NCI-H1048 (cell line): Measurements from ENCODE around the gene HSPG2.
"Not testable (repeated sequence)": the region's sequence is repeated elsewhere in the genome, so short reads cannot be mapped to it uniquely, and the experiment has no call there.

Source experiments
- DNase-seq: peaks from one replicate; lab custom pipeline; 2025; lab: John Stamatoyannopoulos, UW

The HSPG2 gene

GRCh38 chr1:21955501-21956281 is 18.6 kb upstream of the HSPG2 start:
- DNase-seq = no peak

DNA sequence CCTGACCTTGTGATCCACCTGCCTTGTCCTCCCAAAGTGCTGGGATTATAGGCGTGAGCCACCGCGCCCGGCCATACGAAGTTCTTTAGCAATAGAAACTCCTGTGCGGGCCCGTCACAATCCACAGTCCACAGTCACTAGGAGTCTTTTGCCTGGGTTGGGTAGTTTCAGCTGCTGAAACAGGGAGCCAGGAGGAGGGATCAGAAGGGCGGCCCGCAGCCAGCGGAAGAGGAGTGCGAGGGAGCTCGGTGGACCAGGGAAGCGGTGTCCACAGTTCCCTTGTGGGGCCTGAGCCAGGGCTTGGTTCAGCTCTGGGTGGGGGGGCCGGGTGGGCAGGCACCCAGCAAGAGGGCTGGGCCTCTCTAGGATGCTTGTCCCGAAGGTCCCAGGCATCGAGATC is 17.9 kb upstream of the HSPG2 start:
- no peak for DNase-seq

DNA sequence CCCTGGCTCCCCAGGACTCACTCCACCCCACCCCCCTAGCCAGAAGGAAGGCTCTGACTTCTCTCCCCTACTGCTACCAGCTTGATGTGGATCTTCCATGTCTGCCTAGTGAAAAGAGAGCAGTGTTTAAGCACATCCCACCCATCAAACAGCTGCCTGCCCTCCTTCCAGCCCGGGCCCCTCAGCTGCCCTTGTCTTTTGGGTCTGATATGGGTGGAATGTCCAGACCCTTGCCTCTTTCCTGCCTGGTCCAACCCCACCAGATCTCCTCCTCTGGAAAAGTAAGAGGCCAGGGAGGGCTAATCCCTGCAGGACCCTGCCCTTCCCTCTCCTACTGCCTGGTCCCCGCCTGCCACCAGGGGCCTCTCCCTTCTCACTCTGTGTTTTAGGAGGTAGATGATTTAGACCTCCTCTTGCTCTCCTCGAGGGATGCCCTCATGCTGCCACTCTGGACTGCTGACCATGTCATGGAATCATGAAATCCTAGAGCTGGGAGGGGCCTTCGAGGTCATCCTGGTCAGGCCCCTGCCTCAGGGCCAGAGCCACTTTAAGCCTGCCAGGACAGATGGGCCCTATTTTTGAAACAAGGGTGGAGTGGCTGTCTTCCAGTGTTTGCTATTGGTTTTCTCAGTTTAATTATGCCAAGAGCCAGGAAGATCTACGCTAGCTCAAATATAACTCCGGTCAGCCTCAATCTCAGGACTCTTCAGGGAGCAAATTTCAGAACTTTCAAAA is 15.8 kb upstream of the HSPG2 start:
- no peak for DNase-seq

DNA sequence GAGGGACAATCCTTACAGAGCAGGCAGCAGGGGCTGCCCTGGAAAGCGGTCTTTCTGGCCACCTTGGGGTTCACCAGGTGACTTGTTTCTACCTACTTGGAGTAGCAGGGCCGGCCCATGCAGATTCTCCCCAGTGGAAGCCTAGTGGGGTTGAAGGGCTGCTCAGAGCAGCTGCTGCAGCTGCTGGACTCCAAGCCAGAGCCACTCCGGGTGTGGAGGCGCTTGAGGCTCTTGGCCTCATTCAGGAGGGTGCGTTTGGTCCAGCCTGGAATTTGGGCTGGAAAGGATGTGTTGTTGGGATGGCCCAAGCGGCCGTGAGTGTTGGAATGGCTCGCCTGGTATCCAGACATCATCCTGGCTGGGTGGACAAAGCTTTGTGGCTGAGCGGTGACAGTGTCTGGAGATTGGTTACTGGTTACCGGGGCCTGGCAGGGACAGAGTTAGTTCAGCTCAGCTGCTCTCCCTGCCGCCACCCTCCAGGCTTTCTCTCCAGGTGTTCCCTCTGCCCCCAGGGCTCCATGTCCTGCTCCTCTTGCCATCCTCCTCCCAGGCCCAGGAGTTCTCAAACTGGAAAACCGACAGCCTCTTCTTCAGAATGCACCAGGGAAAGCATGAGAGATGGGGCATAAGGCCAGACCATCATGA is 14.2 kb upstream of the HSPG2 start:
- DNase-seq = no peak

GRCh38 chr1:21950734-21951133 is 13.6 kb upstream of the HSPG2 start:
- no peak for DNase-seq

DNA sequence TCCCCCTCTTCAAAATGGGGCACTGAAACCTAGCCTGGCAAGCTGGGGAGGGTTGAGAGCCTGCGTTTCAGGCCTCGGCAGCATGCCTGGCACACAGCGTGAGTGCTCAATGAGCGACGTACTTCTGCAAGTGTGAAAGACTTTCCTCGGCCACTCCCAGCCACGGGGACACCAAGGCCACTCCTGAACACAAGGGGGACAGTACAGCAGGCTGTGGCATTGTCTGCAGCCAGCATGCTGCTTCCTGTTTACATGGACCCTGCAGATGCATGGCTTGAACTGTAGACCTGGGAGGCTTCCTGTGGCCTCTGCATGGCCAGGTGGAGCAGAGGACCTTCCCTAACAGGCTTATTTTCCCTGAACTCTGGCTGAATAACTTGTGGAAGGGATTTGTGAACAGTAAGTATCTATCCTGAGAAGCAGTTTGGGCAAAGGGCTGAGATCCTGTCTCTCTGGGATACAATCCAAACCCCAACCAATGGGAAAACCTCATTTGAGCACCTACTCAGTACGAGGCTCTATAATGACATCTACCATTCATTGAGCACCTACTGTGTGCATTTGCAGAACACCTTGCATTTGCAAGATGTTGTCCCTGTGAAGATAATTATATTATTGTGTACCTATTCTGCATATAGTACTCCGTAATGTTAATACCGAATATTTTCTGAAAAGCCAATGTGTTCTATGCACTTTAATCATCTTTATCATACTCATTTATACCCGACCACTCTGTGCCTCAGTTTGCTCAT is 9.9 kb upstream of the HSPG2 start:
- no peak for DNase-seq

GRCh38 chr1:21944733-21945073 is 7.6 kb upstream of the HSPG2 start:
- no peak for DNase-seq

- DNase-seq = not testable (repeated sequence)
Observed at GRCh38 chr1:21942959-21943640, 6.0 kb upstream of the HSPG2 start.

- no peak for DNase-seq
Observed at GRCh38 chr1:21942464-21942863, 5.4 kb upstream of the HSPG2 start.

DNA sequence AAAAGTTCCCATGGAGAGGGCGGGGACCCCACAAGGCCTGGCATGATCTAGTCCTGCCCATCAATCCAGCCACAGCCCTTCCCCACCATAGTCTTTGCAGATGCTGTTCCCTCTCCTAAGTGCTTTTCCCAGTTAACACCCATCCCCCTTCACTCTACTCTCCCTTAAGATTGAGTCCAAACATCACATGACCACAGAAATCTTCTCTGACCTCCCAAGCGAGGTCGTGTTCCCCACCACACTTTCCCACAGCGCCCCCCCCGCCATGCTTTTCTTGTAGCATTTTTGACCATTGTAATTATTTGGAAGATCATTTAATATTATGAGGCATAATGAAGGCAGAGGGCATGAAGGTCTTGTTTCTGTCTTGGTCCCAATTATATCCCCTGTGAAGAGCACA is 4.3 kb upstream of the HSPG2 start:
- DNase-seq = no peak

- no peak for DNase-seq
Observed at GRCh38 chr1:21940492-21940891, 3.4 kb upstream of the HSPG2 start.

- no peak for DNase-seq
Observed at GRCh38 chr1:21939650-21940374, 2.7 kb upstream of the HSPG2 start.

DNA sequence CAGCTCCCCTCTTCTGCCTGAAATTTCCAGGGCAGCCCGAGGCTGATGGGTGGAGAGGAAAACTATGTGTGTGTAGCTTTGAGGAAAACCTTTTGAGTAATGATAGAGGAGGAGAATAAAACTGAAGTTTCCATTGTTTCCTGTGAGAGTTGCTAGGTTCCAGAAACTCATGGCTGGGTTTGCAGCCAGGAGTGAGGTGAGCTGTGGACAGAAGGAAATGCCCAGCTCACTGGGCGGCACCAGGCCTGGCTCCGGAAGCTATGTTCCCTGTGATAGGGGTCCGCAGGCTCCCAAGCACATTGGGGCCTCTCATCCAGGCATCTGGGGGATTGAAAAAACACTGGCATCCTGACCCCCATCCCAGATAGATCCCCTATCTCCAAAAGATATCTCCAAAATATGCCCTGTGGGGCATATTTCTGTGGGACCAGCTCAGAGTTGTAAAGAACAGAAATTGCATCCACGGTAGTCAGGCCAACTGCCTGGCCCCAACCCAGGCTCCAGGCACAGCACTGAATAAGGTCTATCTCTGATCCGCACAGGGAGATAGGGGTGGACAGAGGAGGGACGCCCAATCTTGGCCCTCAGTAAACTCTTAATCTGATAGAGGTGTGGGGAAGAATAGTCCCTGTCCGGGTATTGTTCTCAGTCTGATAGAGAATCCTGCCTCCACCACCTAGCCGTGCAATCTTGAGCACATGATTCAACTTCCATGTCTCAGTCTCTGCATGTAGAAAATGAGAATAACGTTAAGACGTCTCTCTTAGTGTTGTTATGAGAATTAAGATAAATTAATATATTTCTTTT is 1.8 kb upstream of the HSPG2 start:
- no peak for DNase-seq

DNA sequence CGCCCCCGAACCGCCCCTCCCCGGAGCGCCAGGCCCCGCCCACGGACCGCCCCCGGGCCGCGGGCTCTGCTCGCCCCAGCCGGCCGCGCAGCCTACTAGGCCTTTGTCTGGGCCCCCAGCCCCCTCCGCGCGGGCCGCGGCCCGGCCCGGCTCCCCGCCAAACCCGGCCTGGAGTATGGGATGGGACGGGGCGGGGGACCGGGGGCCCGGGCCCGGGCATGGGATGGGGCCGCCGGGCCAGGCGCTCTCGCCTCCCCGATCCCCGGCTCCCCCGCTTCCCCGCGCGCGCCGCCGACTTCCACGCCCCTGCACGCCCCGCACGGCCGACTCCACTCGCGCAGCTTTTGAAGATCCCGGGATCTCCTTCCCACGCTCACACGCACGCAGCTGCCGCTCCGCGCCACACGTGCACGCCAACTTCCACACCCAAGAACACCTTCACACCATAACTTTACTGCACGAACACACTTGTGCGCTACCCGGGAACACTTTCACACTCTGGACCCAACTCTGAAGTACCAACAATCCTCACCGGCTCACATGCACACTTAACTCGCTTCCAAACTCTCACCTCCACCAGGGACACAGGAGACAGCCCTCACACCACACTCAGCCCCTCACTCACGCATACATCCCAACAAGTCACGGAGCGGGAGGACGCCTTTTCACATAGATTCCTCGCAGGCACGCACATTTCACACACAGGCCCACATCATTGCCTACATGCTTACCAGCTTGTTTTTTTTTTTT is 437 bp upstream of the HSPG2 start:
- DNase-seq = peak; percentile 74

- DNase-seq = no peak
Observed at GRCh38 chr1:21936366-21937031, 611 bp downstream of the HSPG2 start.

- DNase-seq = no peak
Observed at GRCh38 chr1:21935891-21936365, 1.2 kb downstream of the HSPG2 start.

DNA sequence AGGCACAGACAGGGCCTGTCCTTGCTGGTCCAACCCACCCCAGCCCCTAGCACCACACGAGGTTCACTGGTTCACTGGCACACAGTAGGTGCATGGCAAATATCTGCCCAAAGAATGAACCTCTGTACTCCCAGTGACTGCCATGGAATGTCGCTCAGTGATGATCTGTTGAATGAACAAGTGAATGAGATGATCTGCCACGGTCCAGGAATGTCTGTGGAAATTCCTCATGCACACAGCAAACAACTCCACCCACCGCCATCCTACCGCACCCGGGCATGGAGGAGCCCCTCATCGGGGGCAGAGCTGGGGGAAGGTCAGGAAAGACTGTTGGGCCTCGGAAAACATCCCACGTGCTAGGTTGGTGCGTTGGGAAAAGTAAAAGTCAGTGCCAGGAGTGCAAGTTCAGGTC is 1.7 kb downstream of the HSPG2 start:
- no peak for DNase-seq

DNA sequence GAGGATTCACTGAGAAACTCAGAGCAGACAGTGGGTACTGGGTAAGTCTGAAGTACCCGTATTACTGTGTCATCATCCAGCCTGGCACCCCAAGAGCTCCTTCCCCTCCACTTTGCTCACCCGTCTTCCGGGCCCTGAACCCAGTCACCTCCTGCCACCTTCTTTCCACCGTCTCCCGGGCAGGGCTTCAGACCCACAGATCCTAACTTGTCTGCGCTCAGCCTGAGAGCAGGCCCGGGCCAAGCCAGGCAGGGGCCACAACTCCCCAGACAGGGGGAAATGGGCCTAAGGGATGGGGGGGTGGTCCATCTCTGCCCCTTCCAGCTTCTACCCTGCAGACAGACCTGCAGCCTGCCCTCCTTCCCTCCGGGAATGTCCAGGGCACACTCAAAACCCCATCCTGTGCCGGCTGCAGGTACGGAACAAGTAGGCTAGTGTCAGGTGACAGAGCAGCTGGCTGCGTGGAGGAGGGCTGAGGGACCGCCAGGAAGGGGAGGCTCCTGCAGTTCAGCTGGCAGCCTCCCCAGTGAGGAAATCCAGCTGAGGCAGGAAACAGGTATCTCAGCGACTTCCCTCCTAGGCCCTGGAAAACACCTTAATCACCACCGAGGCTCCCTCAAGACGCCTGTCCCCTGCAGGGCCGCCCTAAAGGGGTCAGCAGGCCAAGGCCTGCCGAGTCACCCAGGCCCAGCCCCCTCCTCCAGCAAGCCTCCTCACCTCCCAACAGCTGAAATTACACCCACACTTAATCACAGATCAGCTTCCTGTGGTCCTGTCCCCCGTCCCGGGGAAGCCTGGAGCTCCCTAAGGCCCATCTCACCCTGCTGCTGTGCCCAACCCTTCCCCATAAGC is 3.5 kb downstream of the HSPG2 start:
- DNase-seq = no peak
